ENCODE measurements around the gene RCAN1. TPM values are rescaled to one million over a fixed set of nuclear protein-coding genes. Genes with fewer than 3 reads are reported as not detected.

The RCAN1 gene
- total RNA-seq, 1 experiment from 2014 or later, result 5.4 TPM

DNA sequence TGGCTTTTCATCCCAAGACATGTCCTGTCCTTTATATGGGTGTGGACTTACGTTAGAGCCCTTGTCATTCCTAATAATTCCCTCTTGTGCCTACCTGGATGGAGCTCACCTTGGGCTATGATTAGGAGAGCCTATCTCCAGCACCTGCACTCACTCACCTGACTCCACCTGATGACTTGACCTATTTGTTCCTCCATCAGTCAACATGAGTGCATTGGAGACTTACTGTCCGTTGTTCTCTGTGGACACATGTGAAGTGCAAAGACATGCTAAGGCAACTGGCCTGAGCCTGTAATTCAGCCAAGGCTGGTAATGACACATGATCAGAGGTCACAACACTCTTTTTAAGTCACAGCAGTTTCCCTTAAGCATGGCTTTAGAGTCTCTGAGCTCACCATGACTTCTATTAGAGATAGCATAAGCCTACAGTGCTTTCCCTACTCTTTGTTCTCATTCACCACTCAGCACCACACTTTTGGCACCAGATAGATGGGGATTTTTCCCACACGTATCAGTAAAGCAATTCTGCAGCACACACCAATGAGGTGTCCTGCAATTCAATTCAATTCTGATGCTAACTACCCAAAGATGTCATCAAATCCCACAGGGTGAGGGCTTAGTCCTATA is 112.3 kb downstream of the RCAN1 start:
- ChIA-PET POLR2A (ENCODE audit: low non-redundant PET) (no interaction called here), CTCF (no interaction called here)
- BruUV-seq (replicated peaks), result no TSS peak
- H3K27ac ChIP-seq (ENCODE audit: low read depth, low read length, poor library complexity, severe bottlenecking), result no peak overlapping the region
- no peak overlapping the region for H3K4me3 ChIP-seq (ENCODE audit: low read depth, low read length, poor library complexity, severe bottlenecking)
- DNase-seq (ENCODE audit: low spot score), result no peak
- H3K4me1 ChIP-seq (ENCODE audit: insufficient read depth, low read length, poor library complexity, severe bottlenecking), result no peaks in the 10 kb centered on the region
- no peaks in the 10 kb centered on the region for H3K36me3 ChIP-seq (ENCODE audit: insufficient read depth, low read length, poor library complexity, severe bottlenecking)
- H3K27me3 ChIP-seq (replicated peaks; ENCODE audit: insufficient read depth, low read depth, low read length, poor library complexity), result peaks cover 4% of the 10 kb centered on the region
- intact Hi-C loops (cut with micrococcal nuclease; ENCODE audit: unreplicated experiment), result no loop called here
- peaks cover 3% of the 10 kb centered on the region for H3K9me3 ChIP-seq (ENCODE audit: low read depth, low read length, poor library complexity, severe bottlenecking)
- TF ChIP-seq, protein P1, sequence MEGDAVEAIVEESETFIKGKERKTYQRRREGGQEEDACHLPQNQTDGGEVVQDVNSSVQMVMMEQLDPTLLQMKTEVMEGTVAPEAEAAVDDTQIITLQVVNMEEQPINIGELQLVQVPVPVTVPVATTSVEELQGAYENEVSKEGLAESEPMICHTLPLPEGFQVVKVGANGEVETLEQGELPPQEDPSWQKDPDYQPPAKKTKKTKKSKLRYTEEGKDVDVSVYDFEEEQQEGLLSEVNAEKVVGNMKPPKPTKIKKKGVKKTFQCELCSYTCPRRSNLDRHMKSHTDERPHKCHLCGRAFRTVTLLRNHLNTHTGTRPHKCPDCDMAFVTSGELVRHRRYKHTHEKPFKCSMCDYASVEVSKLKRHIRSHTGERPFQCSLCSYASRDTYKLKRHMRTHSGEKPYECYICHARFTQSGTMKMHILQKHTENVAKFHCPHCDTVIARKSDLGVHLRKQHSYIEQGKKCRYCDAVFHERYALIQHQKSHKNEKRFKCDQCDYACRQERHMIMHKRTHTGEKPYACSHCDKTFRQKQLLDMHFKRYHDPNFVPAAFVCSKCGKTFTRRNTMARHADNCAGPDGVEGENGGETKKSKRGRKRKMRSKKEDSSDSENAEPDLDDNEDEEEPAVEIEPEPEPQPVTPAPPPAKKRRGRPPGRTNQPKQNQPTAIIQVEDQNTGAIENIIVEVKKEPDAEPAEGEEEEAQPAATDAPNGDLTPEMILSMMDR (conservative IDR thresholded peaks at IDR 0.05; ENCODE audit: low read depth, low read length), result no peak
- no peak for TF ChIP-seq EZH2 (IDR thresholded peaks at IDR 0.05; ENCODE audit: borderline replicate concordance, low read depth, low read length, poor library complexity, severe bottlenecking)

DNA sequence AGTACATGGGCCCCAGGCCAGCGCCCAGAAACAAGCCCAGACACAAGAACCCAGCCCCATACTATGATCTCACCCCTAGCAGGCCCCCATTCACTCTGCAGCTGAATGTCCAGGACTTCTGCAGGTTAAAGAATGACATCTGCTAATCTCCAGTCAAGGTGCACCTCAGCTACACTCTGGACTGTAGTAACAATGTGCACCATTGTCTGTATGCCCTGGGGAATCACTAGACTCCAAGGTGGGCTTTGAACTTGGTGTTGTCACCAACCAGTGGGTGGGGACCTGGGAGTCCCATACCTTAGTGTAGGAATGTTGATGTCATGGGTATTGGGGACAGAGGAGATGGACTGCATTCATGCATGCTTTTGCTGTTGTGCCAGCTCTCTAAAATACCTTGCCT is 113.2 kb downstream of the RCAN1 start:
- CTCF ChIA-PET, result no interaction called here
- POLR2A ChIA-PET (ENCODE audit: low non-redundant PET), result no interaction called here
- intact Hi-C loops (cut with micrococcal nuclease; ENCODE audit: unreplicated experiment), result no loop called here
- peaks cover 3% of the 10 kb centered on the region for H3K9me3 ChIP-seq (ENCODE audit: low read depth, low read length, poor library complexity, severe bottlenecking)
- no peaks in the 10 kb centered on the region for H3K36me3 ChIP-seq (ENCODE audit: insufficient read depth, low read length, poor library complexity, severe bottlenecking)
- BruUV-seq (replicated peaks), result no TSS peak
- H3K27me3 ChIP-seq (replicated peaks; ENCODE audit: insufficient read depth, low read depth, low read length, poor library complexity), result peaks cover 4% of the 10 kb centered on the region
- no peak for DNase-seq (ENCODE audit: low spot score)
- no peak for TF ChIP-seq EZH2 (IDR thresholded peaks at IDR 0.05; ENCODE audit: borderline replicate concordance, low read depth, low read length, poor library complexity, severe bottlenecking)
- TF ChIP-seq, protein P1 (conservative IDR thresholded peaks at IDR 0.05; ENCODE audit: low read depth, low read length), result no peak
- H3K4me1 ChIP-seq (ENCODE audit: insufficient read depth, low read length, poor library complexity, severe bottlenecking), result no peaks in the 10 kb centered on the region
- no peak overlapping the region for H3K27ac ChIP-seq (ENCODE audit: low read depth, low read length, poor library complexity, severe bottlenecking)
- no peak overlapping the region for H3K4me3 ChIP-seq (ENCODE audit: low read depth, low read length, poor library complexity, severe bottlenecking)

DNA sequence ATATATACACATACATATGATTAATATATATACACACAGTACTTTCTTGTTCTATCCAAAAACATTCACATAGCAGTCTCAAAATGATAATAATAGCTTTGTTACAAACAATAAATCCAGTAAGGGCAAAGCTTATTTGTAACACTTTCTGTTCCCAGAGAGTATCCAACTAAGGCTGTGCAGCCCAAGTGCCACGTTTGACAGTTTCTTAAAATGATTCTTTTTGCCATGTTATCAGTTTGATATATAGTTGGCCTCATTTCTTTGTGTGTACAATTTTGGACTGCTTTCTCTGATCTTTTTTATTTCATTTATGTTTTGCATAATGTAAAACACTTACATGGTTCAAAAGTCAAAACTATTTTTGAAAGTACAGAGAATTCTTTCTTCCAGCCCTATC is 114.7 kb downstream of the RCAN1 start:
- DNase-seq (ENCODE audit: low spot score), result no peak
- no peak overlapping the region for H3K27ac ChIP-seq (ENCODE audit: low read depth, low read length, poor library complexity, severe bottlenecking)
- no peaks in the 10 kb centered on the region for H3K4me1 ChIP-seq (ENCODE audit: insufficient read depth, low read length, poor library complexity, severe bottlenecking)
- CTCF ChIA-PET, result no interaction called here
- TF ChIP-seq EZH2 (IDR thresholded peaks at IDR 0.05; ENCODE audit: borderline replicate concordance, low read depth, low read length, poor library complexity, severe bottlenecking), result no peak
- TF ChIP-seq, protein P1 (conservative IDR thresholded peaks at IDR 0.05; ENCODE audit: low read depth, low read length), result no peak
- no peak overlapping the region for H3K4me3 ChIP-seq (ENCODE audit: low read depth, low read length, poor library complexity, severe bottlenecking)
- intact Hi-C loops (cut with micrococcal nuclease; ENCODE audit: unreplicated experiment), result no loop called here
- POLR2A ChIA-PET (ENCODE audit: low non-redundant PET), result no interaction called here
- H3K36me3 ChIP-seq (ENCODE audit: insufficient read depth, low read length, poor library complexity, severe bottlenecking), result no peaks in the 10 kb centered on the region
- H3K27me3 ChIP-seq (replicated peaks; ENCODE audit: insufficient read depth, low read depth, low read length, poor library complexity), result peaks cover 4% of the 10 kb centered on the region
- no TSS peak for BruUV-seq (replicated peaks)
- H3K9me3 ChIP-seq (ENCODE audit: low read depth, low read length, poor library complexity, severe bottlenecking), result peaks cover 3% of the 10 kb centered on the region
